ENCODE data around the gene RANBP17. TPM values are rescaled to one million over a fixed set of nuclear protein-coding genes. Genes with fewer than 3 reads are reported as not detected.

Gene RANBP17
- total RNA-seq, 1 experiment from 2014 or later: 6.0 TPM

DNA sequence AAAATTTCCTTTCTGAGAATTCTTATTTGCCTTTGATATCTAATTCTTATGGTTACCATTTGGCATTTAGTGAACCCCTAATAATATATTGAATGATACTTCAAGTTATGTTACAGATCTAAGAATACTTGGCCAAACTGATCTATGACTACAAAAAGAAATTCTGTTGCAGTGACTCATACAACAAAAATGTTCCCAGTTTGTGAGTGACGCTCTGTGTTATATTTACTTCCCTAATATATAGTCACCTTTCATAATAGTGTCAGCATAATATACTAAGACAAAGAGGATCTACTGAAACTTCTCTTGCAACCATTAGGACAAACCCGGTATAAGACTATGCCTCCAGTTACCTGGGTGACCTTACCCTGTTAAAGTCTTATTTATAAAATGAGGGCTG is 230.4 kb downstream of the RANBP17 start:
- H3K27me3 ChIP-seq (ENCODE audit: low read length): no peaks in the 10 kb centered on the region
- H3K27ac ChIP-seq (ENCODE audit: low read length): no peak overlapping the region
- H3K36me3 ChIP-seq (ENCODE audit: low read depth, low read length): no peaks in the 10 kb centered on the region
- POLR2A ChIA-PET (ENCODE audit: unreplicated experiment): no interaction called here
- H3K9ac ChIP-seq (ENCODE audit: low read length): no peak overlapping the region
- peak; percentile 73 for DNase-seq
- ATAC-seq: peak; percentile 87
- no peak overlapping the region for H3K4me2 ChIP-seq (ENCODE audit: low read length)
- CTCF ChIA-PET: no interaction called here
- H2AFZ ChIP-seq (ENCODE audit: low read length): no peak overlapping the region
- intact Hi-C loops (cut with micrococcal nuclease): no loop called here
- no peak for TF ChIP-seq EZH2 (IDR thresholded peaks at IDR 0.05; ENCODE audit: low read length, unreplicated experiment)
- no peak for TF ChIP-seq EZH2phosphoT487 (IDR thresholded peaks at IDR 0.05; ENCODE audit: borderline replicate concordance, low read length)
- no peak for TF ChIP-seq CTCF (conservative IDR thresholded peaks at IDR 0.05; ENCODE audit: low read depth, low read length)
- H3K9me2 ChIP-seq (replicated peaks; ENCODE audit: low read length): no peaks in the 10 kb centered on the region
- no peaks in the 10 kb centered on the region for H3K9me3 ChIP-seq (ENCODE audit: low read length)
- no peaks in the 10 kb centered on the region for H3K79me2 ChIP-seq (ENCODE audit: low read length)
- no peaks in the 10 kb centered on the region for H4K20me1 ChIP-seq (ENCODE audit: low read length)
- peaks cover 12% of the 10 kb centered on the region for H3K4me1 ChIP-seq (ENCODE audit: insufficient read depth, low read length)
- BruUV-seq (replicated peaks): no TSS peak
- H3F3A ChIP-seq (ENCODE audit: low read length, unreplicated experiment): no peaks in the 10 kb centered on the region
- no peak overlapping the region for H3K4me3 ChIP-seq (ENCODE audit: low read length)

DNA sequence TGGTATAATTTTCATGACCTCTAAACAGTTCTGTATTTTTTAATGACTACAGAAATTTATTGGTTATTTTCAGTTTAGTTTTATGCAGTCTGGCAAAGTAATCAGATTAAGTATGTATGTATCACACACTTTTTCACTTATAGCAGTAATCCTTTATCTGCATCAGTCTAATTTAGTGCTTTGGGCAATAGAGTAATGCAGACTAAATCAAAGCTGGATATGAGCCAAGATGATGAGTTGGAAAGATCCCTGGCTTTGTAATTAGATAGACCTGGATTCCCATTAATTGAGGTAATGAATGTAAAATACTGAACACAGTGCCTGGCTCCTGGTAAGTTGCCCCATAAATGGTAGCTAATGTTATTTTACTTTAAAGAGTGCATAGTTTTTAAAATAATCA is 231.8 kb downstream of the RANBP17 start:
- no TSS peak for BruUV-seq (replicated peaks)
- ATAC-seq (no peak), DNase-seq (no peak)
- ChIA-PET POLR2A (ENCODE audit: unreplicated experiment) (no interaction called here), CTCF (no interaction called here)
- no peak overlapping the region for H2AFZ ChIP-seq (ENCODE audit: low read length)
- H3K4me2 ChIP-seq (ENCODE audit: low read length): no peak overlapping the region
- no peaks in the 10 kb centered on the region for H4K20me1 ChIP-seq (ENCODE audit: low read length)
- H3K36me3 ChIP-seq (ENCODE audit: low read depth, low read length): no peaks in the 10 kb centered on the region
- no peak overlapping the region for H3K4me3 ChIP-seq (ENCODE audit: low read length)
- no peak for TF ChIP-seq EZH2 (IDR thresholded peaks at IDR 0.05; ENCODE audit: low read length, unreplicated experiment)
- TF ChIP-seq EZH2phosphoT487 (IDR thresholded peaks at IDR 0.05; ENCODE audit: borderline replicate concordance, low read length): no peak
- no peak for TF ChIP-seq CTCF (conservative IDR thresholded peaks at IDR 0.05; ENCODE audit: low read depth, low read length)
- no peaks in the 10 kb centered on the region for H3K9me2 ChIP-seq (replicated peaks; ENCODE audit: low read length)
- intact Hi-C loops (cut with micrococcal nuclease): no loop called here
- peaks cover 12% of the 10 kb centered on the region for H3K4me1 ChIP-seq (ENCODE audit: insufficient read depth, low read length)
- H3F3A ChIP-seq (ENCODE audit: low read length, unreplicated experiment): no peaks in the 10 kb centered on the region
- no peaks in the 10 kb centered on the region for H3K9me3 ChIP-seq (ENCODE audit: low read length)
- no peak overlapping the region for H3K27ac ChIP-seq (ENCODE audit: low read length)
- H3K79me2 ChIP-seq (ENCODE audit: low read length): no peaks in the 10 kb centered on the region
- H3K9ac ChIP-seq (ENCODE audit: low read length): no peak overlapping the region
- no peaks in the 10 kb centered on the region for H3K27me3 ChIP-seq (ENCODE audit: low read length)

DNA sequence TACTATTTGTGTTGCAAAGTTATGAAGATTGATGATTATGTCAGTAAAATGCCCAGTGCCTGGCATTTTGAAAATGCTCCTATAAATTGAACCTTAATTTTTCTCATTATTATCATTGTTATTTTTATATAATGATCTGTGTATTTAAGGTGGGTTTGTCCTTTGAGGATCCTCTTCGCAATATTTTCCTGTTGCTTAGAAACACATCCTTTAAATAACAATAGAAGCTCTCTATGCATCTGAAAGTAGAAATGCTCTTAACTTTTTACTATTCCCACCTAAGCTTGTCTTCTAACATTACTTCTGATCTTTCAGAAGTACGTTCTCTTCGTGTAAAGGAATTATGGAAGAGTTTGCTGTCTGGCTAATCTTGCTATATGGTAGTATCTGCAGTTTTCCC is 232.5 kb downstream of the RANBP17 start:
- ChIA-PET POLR2A (ENCODE audit: unreplicated experiment) (no interaction called here), CTCF (no interaction called here)
- H3K36me3 ChIP-seq (ENCODE audit: low read depth, low read length): no peaks in the 10 kb centered on the region
- ATAC-seq (no peak), DNase-seq (no peak)
- no peak for TF ChIP-seq EZH2 (IDR thresholded peaks at IDR 0.05; ENCODE audit: low read length, unreplicated experiment)
- TF ChIP-seq CTCF (conservative IDR thresholded peaks at IDR 0.05; ENCODE audit: low read depth, low read length): no peak
- TF ChIP-seq EZH2phosphoT487 (IDR thresholded peaks at IDR 0.05; ENCODE audit: borderline replicate concordance, low read length): no peak
- H2AFZ ChIP-seq (ENCODE audit: low read length): no peak overlapping the region
- H3F3A ChIP-seq (ENCODE audit: low read length, unreplicated experiment): no peaks in the 10 kb centered on the region
- BruUV-seq (replicated peaks): no TSS peak
- H3K4me1 ChIP-seq (ENCODE audit: insufficient read depth, low read length): peaks cover 12% of the 10 kb centered on the region
- H3K27me3 ChIP-seq (ENCODE audit: low read length): no peaks in the 10 kb centered on the region
- no peaks in the 10 kb centered on the region for H4K20me1 ChIP-seq (ENCODE audit: low read length)
- H3K9me2 ChIP-seq (replicated peaks; ENCODE audit: low read length): no peaks in the 10 kb centered on the region
- H3K4me2 ChIP-seq (ENCODE audit: low read length): no peak overlapping the region
- H3K27ac ChIP-seq (ENCODE audit: low read length): no peak overlapping the region
- no peak overlapping the region for H3K4me3 ChIP-seq (ENCODE audit: low read length)
- intact Hi-C loops (cut with micrococcal nuclease): no loop called here
- H3K79me2 ChIP-seq (ENCODE audit: low read length): no peaks in the 10 kb centered on the region
- H3K9me3 ChIP-seq (ENCODE audit: low read length): no peaks in the 10 kb centered on the region
- no peak overlapping the region for H3K9ac ChIP-seq (ENCODE audit: low read length)
